ENCODE results near the gene IFNA7.
"Not testable (repeated sequence)": the region's sequence is repeated elsewhere in the genome, so short reads cannot be mapped to it uniquely, and the experiment has no call there.

The IFNA7 gene

GRCh38 chr9:21202105-21202504, at the start of gene IFNA7:
Gene IFNA7, minus strand, starts transcription at chr9:21202205. Its CDS starts 40 bp downstream, at chr9:21202165.
- H3K27me3 ChIP-seq (replicated peaks; ENCODE audit: control insufficient read depth, insufficient read depth, low read length); H3K9ac ChIP-seq (ENCODE audit: low read length); H3K9me3 ChIP-seq (ENCODE audit: control insufficient read depth, low read length); H3K4me1 ChIP-seq (ENCODE audit: control insufficient read depth, insufficient read depth, low read length); H3K4me3 ChIP-seq (ENCODE audit: low read length); DNase-seq (ENCODE audit: low read depth); H3K36me3 ChIP-seq (ENCODE audit: control insufficient read depth, insufficient read depth, low read length, severe bottlenecking): not testable (repeated sequence)

DNA sequence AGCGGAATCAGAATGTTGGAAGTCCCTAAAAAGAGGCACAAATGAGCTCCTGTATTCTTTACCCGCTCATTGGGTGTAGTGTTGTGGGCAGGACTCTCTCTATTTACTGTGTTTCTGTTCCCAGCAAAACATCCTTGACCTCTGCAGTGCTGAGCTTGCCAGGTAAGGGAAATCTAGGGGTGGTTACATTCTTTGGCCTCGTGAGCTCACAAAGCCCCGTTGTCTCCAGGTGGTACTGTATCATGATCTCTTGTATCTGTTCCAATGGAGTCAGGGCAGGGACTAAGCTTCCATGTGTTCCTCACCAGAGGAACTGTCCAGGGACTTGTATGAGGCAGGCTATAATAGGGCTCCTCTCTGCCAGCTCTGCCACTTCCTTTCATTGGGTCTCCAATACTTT, 49.6 kb upstream of the IFNA7 start:
- Histone ChIP-seq H3K4me1 (ENCODE audit: control insufficient read depth, insufficient read depth, low read length) (peaks cover 11% of the 10 kb centered on the region), H3K27me3 (replicated peaks; ENCODE audit: control insufficient read depth, insufficient read depth, low read length) (peaks cover 14% of the 10 kb centered on the region), H3K36me3 (ENCODE audit: control insufficient read depth, insufficient read depth, low read length, severe bottlenecking) (no peaks in the 10 kb centered on the region), H3K9me3 (ENCODE audit: control insufficient read depth, low read length) (no peaks in the 10 kb centered on the region), H3K4me3 (ENCODE audit: low read length) (no peak overlapping the region), H3K9ac (ENCODE audit: low read length) (no peak overlapping the region)
- no peak for DNase-seq (ENCODE audit: low read depth)

GRCh38 chr9:21251190-21251589, 49.2 kb upstream of the IFNA7 start:
- H3K27me3 ChIP-seq (replicated peaks; ENCODE audit: control insufficient read depth, insufficient read depth, low read length), result peaks cover 10% of the 10 kb centered on the region
- no peak for DNase-seq (ENCODE audit: low read depth)

GRCh38 chr9:21244836-21245235, 42.8 kb upstream of the IFNA7 start:
- Histone ChIP-seq H3K4me1 (ENCODE audit: control insufficient read depth, insufficient read depth, low read length) (no peaks in the 10 kb centered on the region), H3K36me3 (ENCODE audit: control insufficient read depth, insufficient read depth, low read length, severe bottlenecking) (no peaks in the 10 kb centered on the region), H3K9ac (ENCODE audit: low read length) (no peak overlapping the region), H3K9me3 (ENCODE audit: control insufficient read depth, low read length) (no peaks in the 10 kb centered on the region), H3K27me3 (replicated peaks; ENCODE audit: control insufficient read depth, insufficient read depth, low read length) (no peaks in the 10 kb centered on the region), H3K4me3 (ENCODE audit: low read length) (no peak overlapping the region)
- DNase-seq (ENCODE audit: low read depth), result no peak

More at GRCh38 chr9:21251190-21251589, 49.2 kb upstream of the IFNA7 start:
- peaks cover 11% of the 10 kb centered on the region for H3K4me1 ChIP-seq (ENCODE audit: control insufficient read depth, insufficient read depth, low read length)
- H3K9ac ChIP-seq (ENCODE audit: low read length), result no peak overlapping the region
- no peaks in the 10 kb centered on the region for H3K36me3 ChIP-seq (ENCODE audit: control insufficient read depth, insufficient read depth, low read length, severe bottlenecking)
- H3K4me3 ChIP-seq (ENCODE audit: low read length), result no peak overlapping the region
- no peaks in the 10 kb centered on the region for H3K9me3 ChIP-seq (ENCODE audit: control insufficient read depth, low read length)

DNA sequence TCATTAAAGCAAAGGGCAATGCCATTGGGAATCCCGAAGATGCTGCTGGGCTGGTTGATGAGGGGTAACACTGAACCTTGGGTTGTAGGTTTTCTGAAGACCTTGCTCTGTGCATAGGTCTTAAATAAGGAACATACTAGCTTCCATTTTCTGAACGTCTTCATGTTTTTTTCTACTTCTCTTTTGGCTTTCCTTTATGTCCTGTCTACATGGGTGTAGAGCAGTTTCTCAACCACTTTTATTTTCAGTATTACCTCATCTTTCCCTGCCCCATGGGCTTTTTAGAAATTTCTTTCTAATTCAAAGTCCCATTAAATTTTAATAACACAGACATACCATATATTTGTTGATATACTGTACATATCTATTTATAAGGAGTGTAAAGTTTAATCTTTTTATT, 37.9 kb upstream of the IFNA7 start, which contains the start of gene IFNA14:
Gene IFNA14, minus strand, starts transcription at position 95 of the 400 bp plus-strand sequence. Its CDS starts 70 bp downstream, at position 25.
- H3K9me3 ChIP-seq (ENCODE audit: control insufficient read depth, low read length), result no peaks in the 10 kb centered on the region
- no peaks in the 10 kb centered on the region for H3K27me3 ChIP-seq (replicated peaks; ENCODE audit: control insufficient read depth, insufficient read depth, low read length)
- H3K4me3 ChIP-seq (ENCODE audit: low read length), result no peak within 1 kb of the TSS
- no peaks in the 10 kb centered on the region for H3K4me1 ChIP-seq (ENCODE audit: control insufficient read depth, insufficient read depth, low read length)
- H3K36me3 ChIP-seq (ENCODE audit: control insufficient read depth, insufficient read depth, low read length, severe bottlenecking), result no peaks in the 10 kb centered on the region
- no peak for DNase-seq (ENCODE audit: low read depth)
- H3K9ac ChIP-seq (ENCODE audit: low read length), result no peak within 1 kb of the TSS

DNA sequence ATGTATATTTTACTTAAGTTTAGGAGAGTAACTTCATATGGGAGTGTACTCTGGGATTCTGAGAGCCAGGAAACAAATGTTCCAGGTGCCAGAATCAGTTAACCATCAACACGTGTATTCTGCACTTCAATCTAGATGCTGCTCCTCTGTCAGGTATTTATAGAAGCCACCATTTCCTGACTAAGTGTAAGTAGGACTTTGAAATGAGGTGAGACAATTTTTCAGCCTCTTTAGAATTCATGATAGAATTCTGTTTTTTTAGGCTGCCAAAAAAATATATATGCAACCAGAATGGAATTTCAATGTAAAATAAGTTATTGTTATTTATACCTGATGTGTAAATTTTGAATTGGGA, 34.3 kb upstream of the IFNA7 start:
- not testable (repeated sequence) for H3K27me3 ChIP-seq (replicated peaks; ENCODE audit: control insufficient read depth, insufficient read depth, low read length); H3K4me3 ChIP-seq (ENCODE audit: low read length); DNase-seq (ENCODE audit: low read depth); H3K36me3 ChIP-seq (ENCODE audit: control insufficient read depth, insufficient read depth, low read length, severe bottlenecking); H3K9me3 ChIP-seq (ENCODE audit: control insufficient read depth, low read length); H3K9ac ChIP-seq (ENCODE audit: low read length); H3K4me1 ChIP-seq (ENCODE audit: control insufficient read depth, insufficient read depth, low read length)

DNA sequence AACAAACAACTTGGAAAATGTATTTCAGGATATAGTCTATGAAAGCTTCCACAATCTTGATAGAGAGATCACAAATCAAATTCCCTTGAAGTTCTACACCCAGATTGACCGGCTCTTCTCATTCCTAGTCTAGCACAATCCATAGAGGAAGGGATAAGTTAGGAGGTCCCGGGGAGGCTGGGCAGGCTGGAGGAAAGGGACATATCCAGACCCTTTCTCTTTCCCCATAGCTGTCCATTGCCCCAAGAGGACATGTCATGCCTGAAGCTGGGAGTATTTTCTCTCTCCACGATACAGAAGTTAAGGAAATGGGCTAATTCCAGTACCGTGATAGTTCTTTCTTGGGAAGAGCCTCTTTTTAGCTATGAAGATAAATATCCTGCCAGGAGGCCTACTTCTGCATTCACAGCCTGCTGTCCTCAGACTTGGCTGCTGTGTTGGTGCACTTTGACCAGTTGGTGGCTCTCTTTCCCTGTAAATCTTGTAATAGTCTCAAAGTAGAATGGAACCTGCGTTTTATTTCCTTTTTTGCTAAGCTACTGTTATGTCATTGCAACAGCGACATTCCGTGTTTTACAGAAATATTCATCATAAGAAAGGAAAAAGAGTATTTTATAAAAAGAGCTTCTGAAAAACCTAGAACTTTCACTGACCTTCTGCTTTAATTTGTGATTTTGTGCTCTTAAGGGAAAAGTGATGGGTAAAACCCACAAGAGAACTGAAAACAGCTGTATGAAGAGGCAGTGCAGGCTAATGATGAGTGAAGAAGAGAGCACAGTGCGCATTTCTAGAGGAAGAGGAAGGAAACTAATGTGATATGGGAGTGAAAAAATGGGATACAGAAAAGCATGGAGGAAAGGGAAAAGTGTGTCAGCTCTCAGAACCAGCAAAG, 33.7 kb upstream of the IFNA7 start:
- H3K9ac ChIP-seq (ENCODE audit: low read length); H3K27me3 ChIP-seq (replicated peaks; ENCODE audit: control insufficient read depth, insufficient read depth, low read length); H3K4me1 ChIP-seq (ENCODE audit: control insufficient read depth, insufficient read depth, low read length); H3K36me3 ChIP-seq (ENCODE audit: control insufficient read depth, insufficient read depth, low read length, severe bottlenecking); H3K9me3 ChIP-seq (ENCODE audit: control insufficient read depth, low read length); H3K4me3 ChIP-seq (ENCODE audit: low read length): not testable (repeated sequence)
- peak; percentile 66 for DNase-seq (ENCODE audit: low read depth)

- Histone ChIP-seq H3K9ac (ENCODE audit: low read length) (no peak overlapping the region), H3K4me1 (ENCODE audit: control insufficient read depth, insufficient read depth, low read length) (no peaks in the 10 kb centered on the region), H3K4me3 (ENCODE audit: low read length) (no peak overlapping the region), H3K27me3 (replicated peaks; ENCODE audit: control insufficient read depth, insufficient read depth, low read length) (no peaks in the 10 kb centered on the region), H3K36me3 (ENCODE audit: control insufficient read depth, insufficient read depth, low read length, severe bottlenecking) (no peaks in the 10 kb centered on the region), H3K9me3 (ENCODE audit: control insufficient read depth, low read length) (no peaks in the 10 kb centered on the region)
- no peak for DNase-seq (ENCODE audit: low read depth)
Observed at GRCh38 chr9:21234153-21234687, 32.2 kb upstream of the IFNA7 start.

DNA sequence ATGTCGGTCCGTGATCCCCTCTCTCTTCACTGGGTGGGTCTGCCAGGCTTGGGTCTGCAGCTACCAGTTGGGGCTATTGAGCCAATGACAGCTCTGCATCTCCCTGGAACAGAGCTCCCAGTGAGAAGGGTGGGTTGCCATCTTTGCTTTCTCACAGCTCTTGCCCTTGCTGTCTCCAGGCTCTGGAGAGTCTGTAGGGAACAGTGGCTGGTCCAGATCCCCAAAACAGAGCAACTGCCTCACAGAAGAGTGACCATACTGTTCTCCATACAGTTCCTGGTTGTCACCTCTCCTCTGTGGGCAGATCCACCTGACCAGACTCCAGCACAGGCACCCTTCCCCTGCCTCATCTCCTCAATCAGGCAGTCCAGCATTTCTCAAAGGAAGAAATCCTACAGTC, 31.3 kb upstream of the IFNA7 start:
- H3K9ac ChIP-seq (ENCODE audit: low read length), result no peak overlapping the region
- DNase-seq (ENCODE audit: low read depth), result no peak

DNA sequence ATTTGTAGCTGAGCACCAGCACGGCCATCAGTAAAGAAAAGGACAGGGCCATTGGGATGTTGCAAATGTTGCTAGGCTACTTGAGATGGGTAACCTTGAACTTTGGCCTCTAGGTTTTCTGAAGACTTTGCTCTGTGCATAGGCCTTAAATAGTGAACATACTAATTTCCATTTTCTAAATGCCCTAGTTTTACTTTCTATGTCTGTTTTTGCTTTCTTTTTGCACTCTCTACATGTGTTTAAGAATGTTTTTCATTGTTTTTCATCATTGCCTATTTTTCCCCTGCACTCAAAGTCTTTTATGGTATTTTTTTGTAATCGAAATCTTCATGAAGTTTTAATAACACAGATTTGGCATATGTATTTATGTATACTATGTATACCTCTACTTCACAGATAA, 26.1 kb upstream of the IFNA7 start, which contains the start of gene IFNA17:
Gene IFNA17, minus strand, starts transcription at position 101 of the 400 bp plus-strand sequence. Its CDS starts 49 bp downstream, at position 52.
- Histone ChIP-seq H3K9ac (ENCODE audit: low read length) (no peak within 1 kb of the TSS), H3K9me3 (ENCODE audit: control insufficient read depth, low read length) (peaks cover 2% of the 10 kb centered on the region)

More for the DNA sequence above, 31.3 kb upstream of the IFNA7 start:
- Histone ChIP-seq H3K36me3 (ENCODE audit: control insufficient read depth, insufficient read depth, low read length, severe bottlenecking) (no peaks in the 10 kb centered on the region), H3K4me1 (ENCODE audit: control insufficient read depth, insufficient read depth, low read length) (no peaks in the 10 kb centered on the region), H3K9me3 (ENCODE audit: control insufficient read depth, low read length) (no peaks in the 10 kb centered on the region), H3K27me3 (replicated peaks; ENCODE audit: control insufficient read depth, insufficient read depth, low read length) (no peaks in the 10 kb centered on the region), H3K4me3 (ENCODE audit: low read length) (no peak overlapping the region)

DNA sequence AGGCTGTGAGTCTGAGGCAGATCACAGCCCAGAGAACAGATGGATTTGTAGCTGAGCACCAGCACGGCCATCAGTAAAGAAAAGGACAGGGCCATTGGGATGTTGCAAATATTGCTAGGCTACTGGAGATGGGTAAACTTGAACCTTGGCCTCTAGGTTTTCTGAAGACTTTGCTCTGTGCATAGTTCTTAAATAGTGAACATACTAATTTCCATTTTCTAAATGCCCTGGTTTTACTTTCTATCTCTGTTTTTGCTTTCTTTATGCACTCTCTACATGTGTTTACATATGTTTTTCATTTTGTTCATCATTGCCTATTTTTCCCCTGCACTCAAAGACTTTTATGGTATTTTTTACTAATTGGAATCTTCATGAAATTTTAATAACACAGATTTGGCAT, 15.2 kb upstream of the IFNA7 start, which contains the start of gene IFNA16:
Gene IFNA16, minus strand, starts transcription at position 101 of the 400 bp plus-strand sequence. Its CDS starts 6 bp downstream, at position 95.
- not testable (repeated sequence) for H3K9ac ChIP-seq (ENCODE audit: low read length); H3K27me3 ChIP-seq (replicated peaks; ENCODE audit: control insufficient read depth, insufficient read depth, low read length); DNase-seq (ENCODE audit: low read depth); H3K36me3 ChIP-seq (ENCODE audit: control insufficient read depth, insufficient read depth, low read length, severe bottlenecking); H3K4me1 ChIP-seq (ENCODE audit: control insufficient read depth, insufficient read depth, low read length); H3K4me3 ChIP-seq (ENCODE audit: low read length); H3K9me3 ChIP-seq (ENCODE audit: control insufficient read depth, low read length)

More for the DNA sequence above, 26.1 kb upstream of the IFNA7 start, which contains the start of gene IFNA17:
- Histone ChIP-seq H3K4me1 (ENCODE audit: control insufficient read depth, insufficient read depth, low read length) (no peaks in the 10 kb centered on the region), H3K4me3 (ENCODE audit: low read length) (no peak within 1 kb of the TSS), H3K36me3 (ENCODE audit: control insufficient read depth, insufficient read depth, low read length, severe bottlenecking) (no peaks in the 10 kb centered on the region), H3K27me3 (replicated peaks; ENCODE audit: control insufficient read depth, insufficient read depth, low read length) (no peaks in the 10 kb centered on the region)
- no peak for DNase-seq (ENCODE audit: low read depth)
